ENCODE data around the gene ZNF618. TPM values are rescaled to one million over a fixed set of nuclear protein-coding genes. Genes with fewer than 3 reads are reported as not detected.
"Not testable (repeated sequence)": the region's sequence is repeated elsewhere in the genome, so short reads cannot be mapped to it uniquely, and the experiment has no call there.

The ZNF618 gene
- total RNA-seq, 1 experiment from 2014 or later: 29.4 TPM

DNA sequence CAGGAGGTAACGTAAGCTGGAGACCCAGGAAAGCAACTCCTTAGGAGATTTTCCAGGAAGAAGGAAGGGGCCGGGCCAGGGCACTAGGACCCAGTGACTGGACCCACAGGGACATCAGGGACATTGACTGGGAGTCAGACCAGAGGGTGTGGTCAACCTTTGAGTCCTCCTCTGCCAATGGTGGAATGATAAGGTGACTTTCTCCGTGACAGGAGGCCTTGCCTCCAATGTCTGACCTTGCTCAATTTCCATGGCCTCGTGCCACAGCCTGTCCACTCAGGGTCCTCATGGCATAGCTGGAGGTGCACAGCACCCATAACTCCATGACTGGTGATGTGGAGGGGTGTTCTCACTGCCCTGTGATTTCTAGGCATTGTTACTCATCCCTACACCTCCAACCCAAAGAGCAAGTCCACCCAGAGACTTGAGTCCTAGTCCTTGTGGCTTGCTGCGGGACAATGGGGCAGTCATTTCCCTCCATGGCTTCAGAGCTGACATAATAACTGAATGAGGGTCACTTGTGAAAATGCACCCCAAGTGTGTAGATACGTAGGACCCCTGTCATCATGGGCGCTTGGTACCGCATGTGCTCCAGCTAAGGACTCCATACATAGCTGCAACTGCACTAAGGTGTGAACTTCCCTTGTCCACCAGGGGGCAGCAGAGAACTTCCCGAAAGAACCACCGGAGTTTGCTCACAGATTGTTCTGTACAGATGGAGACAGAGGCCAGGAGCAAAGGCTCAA, 206.1 kb downstream of the ZNF618 start:
- DNase-seq (ENCODE audit: low spot score): peak; percentile 90
- ChIA-PET CTCF (interaction anchor here (0.8 to 1.9 kb wide), 12 partner anchors 14 to 275 kb away, joined by 3 to 19 read pairs (median 4); no protein-coding TSS in a partner anchor), POLR2A (ENCODE audit: low non-redundant PET) (no interaction called here)

DNA sequence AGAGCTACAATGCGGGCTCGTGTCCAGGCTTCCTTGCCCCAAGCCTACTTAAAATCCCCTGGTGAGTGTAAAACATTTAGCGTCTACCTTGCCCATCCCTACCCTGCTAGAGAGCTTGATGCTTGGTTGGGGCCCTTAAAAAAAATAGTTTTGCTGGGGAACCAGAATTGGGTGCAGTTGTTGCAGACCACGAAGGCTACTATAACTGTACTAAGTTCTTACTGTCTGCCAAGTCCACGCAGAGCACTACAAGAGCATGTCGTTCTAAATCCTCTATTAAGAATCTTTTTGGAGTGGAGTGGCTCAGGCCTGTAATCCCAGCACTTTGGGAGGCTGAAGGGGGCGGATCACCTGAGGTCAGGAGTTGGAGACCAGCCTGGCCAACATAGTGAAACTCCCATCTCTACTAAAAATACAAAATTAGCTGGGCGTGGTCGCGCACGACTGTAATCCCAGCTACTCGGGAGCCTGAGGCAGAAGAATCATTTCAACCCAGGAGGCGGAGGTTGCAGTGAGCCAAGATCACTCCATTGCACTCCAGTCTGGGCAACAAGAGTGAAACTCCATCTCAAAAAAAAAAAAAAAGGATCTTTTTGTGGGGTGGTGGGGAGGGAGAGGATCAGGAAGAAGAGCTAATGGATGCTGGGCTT, 206.8 kb downstream of the ZNF618 start:
- H3K9me3 ChIP-seq (ENCODE audit: low read depth, low read length, poor library complexity, severe bottlenecking); DNase-seq (ENCODE audit: low spot score); POLR2A ChIA-PET (ENCODE audit: low non-redundant PET); BruUV-seq (replicated peaks); H3K4me1 ChIP-seq (ENCODE audit: insufficient read depth, low read length, poor library complexity, severe bottlenecking); H3K4me3 ChIP-seq (ENCODE audit: low read depth, low read length, poor library complexity, severe bottlenecking); H3K27me3 ChIP-seq (replicated peaks; ENCODE audit: insufficient read depth, low read depth, low read length, poor library complexity); H3K36me3 ChIP-seq (ENCODE audit: insufficient read depth, low read length, poor library complexity, severe bottlenecking); H3K27ac ChIP-seq (ENCODE audit: low read depth, low read length, poor library complexity, severe bottlenecking): not testable (repeated sequence)
- CTCF ChIA-PET: interaction anchor here (0.6 to 1.9 kb wide), 12 partner anchors 13 to 276 kb away, joined by 3 to 19 read pairs (median 4); no protein-coding TSS in a partner anchor
- intact Hi-C loops (cut with micrococcal nuclease; ENCODE audit: unreplicated experiment): loop anchor here (1.0 kb wide), 1 partner anchor 208 kb away; no protein-coding TSS in a partner anchor

More for the DNA sequence above, 206.1 kb downstream of the ZNF618 start:
- Histone ChIP-seq H3K27me3 (replicated peaks; ENCODE audit: insufficient read depth, low read depth, low read length, poor library complexity) (no peaks in the 10 kb centered on the region), H3K27ac (ENCODE audit: low read depth, low read length, poor library complexity, severe bottlenecking) (no peak overlapping the region), H3K4me1 (ENCODE audit: insufficient read depth, low read length, poor library complexity, severe bottlenecking) (no peaks in the 10 kb centered on the region), H3K36me3 (ENCODE audit: insufficient read depth, low read length, poor library complexity, severe bottlenecking) (no peaks in the 10 kb centered on the region), H3K9me3 (ENCODE audit: low read depth, low read length, poor library complexity, severe bottlenecking) (no peaks in the 10 kb centered on the region), H3K4me3 (ENCODE audit: low read depth, low read length, poor library complexity, severe bottlenecking) (no peak overlapping the region)
- intact Hi-C loops (cut with micrococcal nuclease; ENCODE audit: unreplicated experiment): loop anchor here (1.0 kb wide), 1 partner anchor 209 kb away; no protein-coding TSS in a partner anchor
- TF ChIP-seq EZH2 (IDR thresholded peaks at IDR 0.05; ENCODE audit: borderline replicate concordance, low read depth, low read length, poor library complexity, severe bottlenecking): no peak
- TF ChIP-seq, protein P1, sequence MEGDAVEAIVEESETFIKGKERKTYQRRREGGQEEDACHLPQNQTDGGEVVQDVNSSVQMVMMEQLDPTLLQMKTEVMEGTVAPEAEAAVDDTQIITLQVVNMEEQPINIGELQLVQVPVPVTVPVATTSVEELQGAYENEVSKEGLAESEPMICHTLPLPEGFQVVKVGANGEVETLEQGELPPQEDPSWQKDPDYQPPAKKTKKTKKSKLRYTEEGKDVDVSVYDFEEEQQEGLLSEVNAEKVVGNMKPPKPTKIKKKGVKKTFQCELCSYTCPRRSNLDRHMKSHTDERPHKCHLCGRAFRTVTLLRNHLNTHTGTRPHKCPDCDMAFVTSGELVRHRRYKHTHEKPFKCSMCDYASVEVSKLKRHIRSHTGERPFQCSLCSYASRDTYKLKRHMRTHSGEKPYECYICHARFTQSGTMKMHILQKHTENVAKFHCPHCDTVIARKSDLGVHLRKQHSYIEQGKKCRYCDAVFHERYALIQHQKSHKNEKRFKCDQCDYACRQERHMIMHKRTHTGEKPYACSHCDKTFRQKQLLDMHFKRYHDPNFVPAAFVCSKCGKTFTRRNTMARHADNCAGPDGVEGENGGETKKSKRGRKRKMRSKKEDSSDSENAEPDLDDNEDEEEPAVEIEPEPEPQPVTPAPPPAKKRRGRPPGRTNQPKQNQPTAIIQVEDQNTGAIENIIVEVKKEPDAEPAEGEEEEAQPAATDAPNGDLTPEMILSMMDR (conservative IDR thresholded peaks at IDR 0.05; ENCODE audit: low read depth, low read length): peak; percentile 93
- no TSS peak for BruUV-seq (replicated peaks)

DNA sequence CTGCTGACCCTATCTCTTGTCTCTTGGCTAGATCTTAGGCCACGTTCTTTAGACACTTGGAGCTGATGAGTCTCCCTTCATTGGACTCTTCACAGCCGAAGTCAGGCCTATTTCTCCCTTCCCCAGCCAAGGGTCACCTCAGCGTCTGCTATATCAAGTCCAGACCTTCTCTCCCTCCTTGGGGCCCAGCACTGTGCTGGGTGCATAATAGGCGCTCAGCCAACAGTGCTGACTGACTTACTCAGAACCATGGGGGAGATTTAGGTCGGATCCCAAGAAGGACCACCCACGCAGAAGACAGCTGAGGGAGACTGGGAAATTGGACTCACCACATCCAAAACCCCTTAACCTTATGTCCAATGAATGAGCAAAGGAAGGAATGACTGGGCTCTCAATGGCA, 207.6 kb downstream of the ZNF618 start:
- TF ChIP-seq, protein P1 (conservative IDR thresholded peaks at IDR 0.05; ENCODE audit: low read depth, low read length): no peak
- TF ChIP-seq EZH2 (IDR thresholded peaks at IDR 0.05; ENCODE audit: borderline replicate concordance, low read depth, low read length, poor library complexity, severe bottlenecking): no peak
- Histone ChIP-seq H3K4me3 (ENCODE audit: low read depth, low read length, poor library complexity, severe bottlenecking) (no peak overlapping the region), H3K27me3 (replicated peaks; ENCODE audit: insufficient read depth, low read depth, low read length, poor library complexity) (no peaks in the 10 kb centered on the region), H3K4me1 (ENCODE audit: insufficient read depth, low read length, poor library complexity, severe bottlenecking) (no peaks in the 10 kb centered on the region), H3K9me3 (ENCODE audit: low read depth, low read length, poor library complexity, severe bottlenecking) (no peaks in the 10 kb centered on the region), H3K36me3 (ENCODE audit: insufficient read depth, low read length, poor library complexity, severe bottlenecking) (no peaks in the 10 kb centered on the region), H3K27ac (ENCODE audit: low read depth, low read length, poor library complexity, severe bottlenecking) (no peak overlapping the region)
- POLR2A ChIA-PET (ENCODE audit: low non-redundant PET): no interaction called here
- CTCF ChIA-PET: interaction anchor here (0.6 to 1.9 kb wide), 2 partner anchors 24 to 205 kb away, joined by 3 to 8 read pairs; no protein-coding TSS in a partner anchor
- no TSS peak for BruUV-seq (replicated peaks)
- DNase-seq (ENCODE audit: low spot score): no peak
- intact Hi-C loops (cut with micrococcal nuclease; ENCODE audit: unreplicated experiment): no loop called here

Measured in A673 (cell line).